MM.1S (cell line): ENCODE measurements around the gene MRPS6.

Source experiments
- DNase-seq: peaks from one replicate; pipeline ENCODE4 v3.0.0-alpha.2; 2015
- H2AFZ ChIP-seq: fragments of 300-600 bp; sonication (generic); 2 replicates; pipeline ENCODE4 v1.6.0; 2016; ENCODE audit warnings: antibody characterized with exemption, low read length
- H3F3A ChIP-seq: fragments of 300-600 bp; sonication (generic); 2 replicates; pipeline ENCODE4 v1.6.1; 2016; ENCODE audit warnings: mild to moderate bottlenecking, antibody characterized with exemption, low read length, moderate library complexity, mixed read lengths; ENCODE audit not compliant: insufficient read depth
- H3K27ac ChIP-seq: fragments of 300-600 bp; sonication (generic); 2 replicates; pipeline ENCODE4 v1.5.1; 2016; ENCODE audit warnings: mild to moderate bottlenecking, low read length
- H3K27me3 ChIP-seq: fragments of 300-600 bp; sonication (generic); replicated peaks from 2 replicates; pipeline ENCODE4 v1.6.0; 2016; ENCODE audit warnings: low read length; ENCODE audit not compliant: insufficient read depth
- H3K36me3 ChIP-seq: fragments of 300-600 bp; sonication (generic); replicated peaks from 2 replicates; pipeline ENCODE4 v1.6.1; 2016; ENCODE audit warnings: mild to moderate bottlenecking, low read length, mixed read lengths; ENCODE audit not compliant: insufficient read depth
- H3K4me1 ChIP-seq: fragments of 300-600 bp; sonication (generic); 2 replicates; pipeline ENCODE4 v1.6.1; 2016; ENCODE audit warnings: low read length, mixed read lengths
- H3K4me2 ChIP-seq: fragments of 300-600 bp; sonication (generic); 2 replicates; pipeline ENCODE4 v1.6.0; 2016; ENCODE audit warnings: low read depth, low read length
- H3K4me3 ChIP-seq: fragments of 300-600 bp; sonication (generic); 2 replicates; pipeline ENCODE4 v1.5.1; 2016; ENCODE audit warnings: low read length, mixed read lengths
- H3K79me2 ChIP-seq: fragments of 300-600 bp; sonication (generic); 2 replicates; pipeline ENCODE4 v1.6.1; 2016; ENCODE audit warnings: mixed run types, low read length, mixed read lengths
- H3K9ac ChIP-seq: fragments of 300-600 bp; sonication (generic); 2 replicates; pipeline ENCODE4 v1.6.1; 2016; ENCODE audit warnings: low read length, mixed read lengths
- H3K9me2 ChIP-seq: fragments of 300-600 bp; sonication (generic); replicated peaks from 2 replicates; pipeline ENCODE4 v1.6.1; 2016; ENCODE audit warnings: mild to moderate bottlenecking, low read length, mixed read lengths; ENCODE audit not compliant: insufficient read depth
- H3K9me3 ChIP-seq: fragments of 300-600 bp; sonication (generic); replicated peaks from 2 replicates; pipeline ENCODE4 v1.6.1; 2016; ENCODE audit warnings: mild to moderate bottlenecking, low read length, mixed read lengths; ENCODE audit not compliant: insufficient read depth
- H4K20me1 ChIP-seq: fragments of 300-600 bp; sonication (generic); 2 replicates; pipeline ENCODE4 v1.6.1; 2016; ENCODE audit warnings: mild to moderate bottlenecking, low read length, moderate library complexity, mixed read lengths; ENCODE audit not compliant: insufficient read depth
- CTCF ChIP-seq: fragments of 300-600 bp; sonication (generic); IDR thresholded peaks from 2 replicates; pipeline ENCODE4 v1.5.1; 2016; ENCODE audit warnings: antibody characterized with exemption, low read length, mixed read lengths
- EZH2 ChIP-seq: fragments of 300-600 bp; sonication (generic); optimal IDR thresholded peaks from 2 replicates; pipeline ENCODE3; 2017; ENCODE audit warnings: low read depth, mild to moderate bottlenecking, antibody characterized with exemption, low read length, mixed read lengths
- EZH2phosphoT487 ChIP-seq: fragments of 300-600 bp; sonication (generic); IDR thresholded peaks from 2 replicates; pipeline ENCODE4 v1.6.1; 2018; ENCODE audit warnings: antibody characterized with exemption, low read length

Gene MRPS6

GRCh38 chr21:34176448-34176847, 103.1 kb downstream of the MRPS6 start:
- no peak overlapping the region for H3K4me2 ChIP-seq
- no peak for DNase-seq
- no peak overlapping the region for H3K9ac ChIP-seq
- H3K4me1 ChIP-seq: no peaks in the 10 kb centered on the region
- no peaks in the 10 kb centered on the region for H3K36me3 ChIP-seq
- no peak overlapping the region for H3K4me3 ChIP-seq
- no peaks in the 10 kb centered on the region for H3K9me3 ChIP-seq
- H3K9me2 ChIP-seq: no peaks in the 10 kb centered on the region
- no peaks in the 10 kb centered on the region for H3K79me2 ChIP-seq
- no peaks in the 10 kb centered on the region for H4K20me1 ChIP-seq
- no peaks in the 10 kb centered on the region for H3F3A ChIP-seq
- TF ChIP-seq EZH2 (no peak), EZH2phosphoT487 (no peak), CTCF (no peak)
- H3K27ac ChIP-seq: no peak overlapping the region
- H2AFZ ChIP-seq: no peak overlapping the region
- H3K27me3 ChIP-seq: no peaks in the 10 kb centered on the region

DNA sequence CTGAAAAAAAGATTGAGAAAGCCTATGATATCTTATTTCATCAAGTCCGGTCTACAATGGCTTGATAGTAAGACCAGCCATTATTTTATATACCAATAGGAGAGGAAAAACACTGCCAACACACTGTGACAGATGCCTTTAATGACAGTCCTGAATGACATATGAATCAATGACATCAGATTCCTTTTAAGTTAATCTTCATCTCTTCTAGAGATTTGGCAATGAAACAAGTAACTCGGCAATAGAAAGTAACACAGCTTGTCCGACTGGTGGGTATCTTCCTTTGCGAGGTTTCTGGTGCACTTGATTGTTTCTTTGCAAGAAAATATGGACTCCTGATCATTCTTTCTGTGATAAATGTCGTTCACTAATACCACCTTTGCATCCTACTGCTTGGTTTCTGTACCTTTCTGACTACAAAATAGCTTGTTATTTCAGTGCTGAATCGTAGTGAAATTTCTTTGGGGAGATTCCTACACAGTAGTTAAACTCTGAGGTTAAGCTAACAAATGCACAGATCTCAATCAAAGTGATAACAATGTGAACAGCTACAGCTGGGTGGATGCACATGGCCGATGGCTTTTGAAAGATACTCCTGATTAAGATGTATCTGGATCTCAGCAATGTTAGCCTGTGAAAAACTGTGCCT, 104.7 kb downstream of the MRPS6 start:
- H3K9ac ChIP-seq: no peak overlapping the region
- H3K9me3 ChIP-seq: no peaks in the 10 kb centered on the region
- no peak overlapping the region for H3K4me3 ChIP-seq
- H3K4me2 ChIP-seq: no peak overlapping the region
- H3K79me2 ChIP-seq: no peaks in the 10 kb centered on the region
- H3K9me2 ChIP-seq: no peaks in the 10 kb centered on the region
- no peaks in the 10 kb centered on the region for H3K27me3 ChIP-seq
- no peaks in the 10 kb centered on the region for H4K20me1 ChIP-seq
- H3K36me3 ChIP-seq: no peaks in the 10 kb centered on the region
- H3F3A ChIP-seq: no peaks in the 10 kb centered on the region
- no peak overlapping the region for H3K27ac ChIP-seq
- H2AFZ ChIP-seq: no peak overlapping the region
- DNase-seq: no peak
- no peaks in the 10 kb centered on the region for H3K4me1 ChIP-seq
- TF ChIP-seq EZH2phosphoT487 (no peak), CTCF (no peak), EZH2 (no peak)

DNA sequence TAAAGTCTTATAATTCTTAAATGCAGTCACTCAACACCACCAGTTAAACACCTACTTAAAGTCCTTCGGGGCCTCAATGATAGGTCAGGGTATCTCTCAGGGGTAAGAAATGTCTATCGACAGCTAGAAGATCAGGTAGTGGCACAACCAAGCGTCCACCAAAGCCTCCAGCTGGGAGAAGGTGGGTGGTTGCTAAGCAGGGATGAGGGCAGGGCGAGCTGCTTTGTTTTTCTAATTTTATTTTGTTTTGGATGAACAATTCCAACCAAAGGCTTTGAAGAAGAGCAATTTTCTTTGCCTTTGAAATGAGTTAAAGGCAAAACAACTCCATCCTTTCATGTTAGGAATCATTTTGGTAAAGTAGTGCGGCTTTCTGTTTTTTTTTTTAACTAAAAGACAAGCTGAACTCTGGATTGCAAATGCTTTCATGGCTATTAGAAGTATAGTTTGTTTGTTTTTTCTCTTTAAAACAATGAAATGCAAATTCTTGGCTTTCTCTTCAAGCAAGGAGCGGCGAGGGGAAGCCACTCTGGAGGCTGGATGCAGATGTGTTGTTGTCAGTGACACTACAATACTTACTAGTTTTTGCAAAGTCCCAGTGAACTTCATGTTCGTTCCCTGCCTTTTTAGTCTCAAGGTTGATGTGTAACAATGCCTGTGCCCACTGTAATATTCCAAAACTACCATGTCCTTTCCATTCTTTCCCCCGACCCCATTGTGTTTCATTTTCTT, 106.0 kb downstream of the MRPS6 start:
- Histone ChIP-seq H3K9ac (no peak overlapping the region), H3K4me1 (no peaks in the 10 kb centered on the region), H3K4me2 (no peak overlapping the region), H3K27me3 (no peaks in the 10 kb centered on the region), H2AFZ (no peak overlapping the region), H3K9me2 (no peaks in the 10 kb centered on the region), H4K20me1 (no peaks in the 10 kb centered on the region), H3K36me3 (no peaks in the 10 kb centered on the region), H3K4me3 (no peak overlapping the region), H3K27ac (no peak overlapping the region), H3K79me2 (no peaks in the 10 kb centered on the region), H3K9me3 (no peaks in the 10 kb centered on the region), H3F3A (no peaks in the 10 kb centered on the region)
- TF ChIP-seq CTCF: no peak
- no peak for TF ChIP-seq EZH2phosphoT487
- no peak for TF ChIP-seq EZH2
- no peak for DNase-seq
